Measurements from ENCODE around the gene UBQLN4.
"Not testable (repeated sequence)": the region's sequence is repeated elsewhere in the genome, so short reads cannot be mapped to it uniquely, and the experiment has no call there.

The UBQLN4 gene

GRCh38 chr1:156080863-156081179 is 27.2 kb upstream of the UBQLN4 start:
- no peak for DNase-seq

GRCh38 chr1:156080241-156080862 is 26.8 kb upstream of the UBQLN4 start:
- no peak for DNase-seq

DNA sequence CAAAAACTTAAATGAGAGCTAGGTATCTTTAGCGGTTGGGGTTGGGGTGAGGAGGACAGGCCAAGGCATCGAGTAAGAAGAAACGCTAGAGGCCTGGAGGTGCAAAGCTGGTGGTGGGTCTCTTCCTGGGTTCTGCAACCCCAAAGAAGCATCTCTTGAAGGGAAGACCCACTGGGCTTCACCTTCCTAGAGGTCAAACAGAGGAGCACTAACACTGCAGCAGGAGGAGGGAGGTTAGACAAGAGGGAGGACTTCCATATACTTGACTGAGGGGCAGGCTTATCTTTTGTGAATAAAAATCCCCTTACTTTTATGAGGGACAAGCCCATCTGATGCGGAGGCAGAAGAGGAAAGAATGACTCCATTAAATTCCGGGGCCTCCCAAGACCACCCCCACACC is 26.2 kb upstream of the UBQLN4 start:
- no peak for DNase-seq

DNA sequence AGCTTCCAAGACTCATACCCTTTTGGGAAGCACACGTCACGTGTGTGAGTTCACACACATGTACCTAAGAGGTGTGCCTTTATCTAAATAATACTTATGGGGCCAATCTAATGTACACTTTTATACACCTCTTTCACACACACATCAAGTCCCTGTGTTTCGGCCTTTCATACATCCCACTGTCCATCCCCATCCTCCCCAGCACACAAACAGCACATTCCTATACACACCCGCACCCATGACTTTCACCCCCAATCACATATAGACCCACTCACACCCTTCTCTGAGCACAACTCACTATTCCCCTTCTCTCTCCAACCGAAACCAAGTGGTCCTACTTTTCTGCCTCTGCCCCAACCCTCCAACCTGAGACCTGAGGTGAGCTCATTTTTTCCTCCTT is 25.1 kb upstream of the UBQLN4 start:
- DNase-seq = no peak

- no peak for DNase-seq
Measured at GRCh38 chr1:156077430-156077760, 23.8 kb upstream of the UBQLN4 start.

GRCh38 chr1:156076609-156077429 is 23.2 kb upstream of the UBQLN4 start:
- no peak for DNase-seq

DNA sequence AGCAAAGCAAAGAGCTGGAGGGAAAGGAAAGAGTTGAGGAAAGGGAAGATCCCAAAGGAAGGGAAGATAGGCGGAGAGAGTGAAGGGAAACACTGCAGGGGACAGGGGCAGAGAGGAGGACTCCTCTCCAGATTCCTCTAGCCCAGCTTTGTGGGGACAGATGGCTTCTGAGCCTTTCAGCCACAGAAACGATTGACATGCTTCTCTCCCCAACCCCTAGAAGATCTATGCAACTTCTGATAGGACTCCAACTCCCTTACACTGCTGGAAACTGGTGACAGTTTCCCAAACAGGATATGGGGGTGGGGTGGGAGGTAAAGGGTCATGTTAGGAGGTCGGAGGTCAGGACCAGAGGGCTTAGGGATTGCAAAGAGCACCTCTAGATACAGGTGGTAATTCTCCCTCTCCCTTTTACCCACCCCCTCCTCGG is 22.2 kb upstream of the UBQLN4 start:
- no peak for DNase-seq

- no peak for DNase-seq
Measured at GRCh38 chr1:156075162-156075561, 21.6 kb upstream of the UBQLN4 start.

GRCh38 chr1:156074661-156075060 is 21.1 kb upstream of the UBQLN4 start:
- no peak for DNase-seq

- no peak for DNase-seq
Measured at GRCh38 chr1:156073740-156074139, 20.1 kb upstream of the UBQLN4 start.

GRCh38 chr1:156073110-156073687 is 19.6 kb upstream of the UBQLN4 start:
- DNase-seq = no peak

GRCh38 chr1:156072251-156072650 is 18.7 kb upstream of the UBQLN4 start:
- no peak for DNase-seq

DNA sequence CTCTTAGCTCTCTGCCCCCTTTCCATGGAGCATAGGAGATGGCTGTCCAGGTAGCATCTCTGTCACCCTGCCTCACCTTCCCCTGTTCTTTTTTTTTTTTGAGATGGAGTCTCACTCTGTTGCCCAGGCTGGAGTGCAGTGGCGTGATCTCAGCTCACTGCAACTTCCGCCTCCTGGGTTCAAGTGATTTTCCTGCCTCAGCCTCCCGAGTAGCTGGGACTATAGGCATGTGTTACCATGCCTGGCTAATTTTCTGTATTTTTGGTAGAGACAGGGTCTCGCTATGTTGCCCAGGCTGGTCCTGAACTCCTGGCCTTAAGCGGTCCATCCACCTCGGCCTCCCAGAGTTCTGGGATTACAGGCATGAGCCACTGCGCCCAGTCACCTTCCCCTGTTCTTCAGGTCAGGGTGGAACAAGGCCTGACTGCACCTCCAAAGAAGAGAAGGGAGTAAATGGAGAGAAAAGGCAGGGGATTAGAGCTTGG is 17.8 kb upstream of the UBQLN4 start:
- DNase-seq = not testable (repeated sequence)

GRCh38 chr1:156070548-156070947 is 16.9 kb upstream of the UBQLN4 start:
- DNase-seq = no peak

GRCh38 chr1:156069490-156070455 is 16.2 kb upstream of the UBQLN4 start:
- no peak for DNase-seq

GRCh38 chr1:156067262-156067661 is 13.7 kb upstream of the UBQLN4 start:
- DNase-seq = no peak

- DNase-seq = no peak
Measured at GRCh38 chr1:156065871-156066270, 12.3 kb upstream of the UBQLN4 start.

GRCh38 chr1:156065212-156065611 is 11.6 kb upstream of the UBQLN4 start:
- DNase-seq = no peak

DNA sequence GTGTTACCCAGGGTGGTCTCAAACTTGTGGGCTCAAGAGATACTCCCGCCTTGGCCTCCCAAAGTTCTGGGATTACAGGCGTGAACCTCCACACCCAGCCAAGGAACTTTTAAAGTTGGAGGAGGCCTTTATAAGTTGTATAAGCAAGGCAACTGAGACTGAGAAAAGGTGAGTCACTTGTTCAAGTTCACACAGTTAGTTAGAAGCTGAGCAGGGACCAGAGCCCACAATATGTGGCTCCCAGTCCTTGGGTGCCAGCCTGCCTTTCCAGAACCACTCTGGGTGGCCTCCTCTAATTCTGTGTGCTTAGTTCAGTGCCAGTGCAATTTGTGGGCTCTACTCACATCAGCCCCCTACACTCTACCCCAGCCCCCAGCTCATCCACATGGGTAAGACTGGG is 11.0 kb upstream of the UBQLN4 start:
- DNase-seq = no peak

GRCh38 chr1:156063997-156064285 is 10.3 kb upstream of the UBQLN4 start:
- DNase-seq = no peak

DNA sequence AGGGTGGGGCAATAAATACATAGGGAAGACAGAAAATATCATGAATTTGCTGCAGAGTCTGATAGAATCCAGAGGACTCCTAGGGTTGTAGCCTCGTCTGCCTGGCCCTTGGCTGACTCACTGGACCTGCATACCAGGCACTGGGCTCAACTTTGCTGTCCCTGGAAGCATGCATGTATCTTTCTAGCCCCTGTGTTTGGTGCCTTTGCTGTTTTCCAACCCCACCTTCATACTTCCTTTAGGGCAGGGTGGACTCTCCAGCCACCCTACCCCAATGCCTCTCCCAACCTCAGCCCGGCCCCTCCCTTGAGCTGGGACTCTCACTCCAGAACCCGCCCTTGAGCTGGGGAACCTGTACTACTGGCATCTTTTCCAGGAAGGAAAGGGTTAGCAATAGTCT is 8.6 kb upstream of the UBQLN4 start:
- DNase-seq = no peak

GRCh38 chr1:156060937-156061636 is 7.5 kb upstream of the UBQLN4 start, which contains the start of gene RAB25:
TSS of gene RAB25 (plus strand) at chr1:156061160. CDS start at chr1:156061401, 241 bp downstream.
- DNase-seq = no peak
